Kidney (tissue), 14 donors: ENCODE results near the gene AKR7A2. TPM values are rescaled to one million over a fixed set of nuclear protein-coding genes. Genes with fewer than 3 reads are reported as not detected.

Source experiments
- DNase-seq, 5 donors: peaks; one replicate each; pipeline ENCODE4 v3.0.0-alpha.2; 2013 to 2020
- FAIRE-seq: peaks from 2 replicates; lab custom pipeline; 2012; peaks lifted over from hg19 to GRCh38; lab: Jason Lieb, UNC
- H3K27ac ChIP-seq, 2 donors: one replicate each; pipeline ENCODE4 v1.7.0; 2013; ENCODE audit warnings: low read depth in 2 of 2, low read length in 2 of 2, inconsistent platforms in 1 of 2
- H3K27me3 ChIP-seq: one replicate; pipeline ENCODE4 v1.7.1; 2013; ENCODE audit warnings: low read length, inconsistent platforms; ENCODE audit not compliant: control insufficient read depth, insufficient read depth
- H3K36me3 ChIP-seq, 3 donors: one replicate each; pipeline versions ENCODE4 v1.7.0 to v1.7.1; 2013; ENCODE audit warnings: low read length in 3 of 3, control low read depth in 1 of 3, inconsistent platforms in 1 of 3; ENCODE audit not compliant: insufficient read depth in 3 of 3, control insufficient read depth in 2 of 3
- H3K4me1 ChIP-seq, 3 donors: one replicate each; pipeline versions ENCODE4 v1.7.0 to v1.7.1; 2013; ENCODE audit warnings: low read length in 3 of 3, inconsistent platforms in 1 of 3, low read depth in 1 of 3; ENCODE audit not compliant: control insufficient read depth in 2 of 3, insufficient read depth in 2 of 3
- H3K4me3 ChIP-seq, 3 donors: one replicate each; pipeline versions ENCODE4 v1.7.0 to v1.8.1; 2013; ENCODE audit warnings: low read length in 3 of 3, control low read depth in 1 of 3, inconsistent platforms in 1 of 3
- H3K9ac ChIP-seq, 3 donors: one replicate each; pipeline versions ENCODE4 v1.7.0 to v1.7.1; 2013; ENCODE audit warnings: low read length in 3 of 3, control low read depth in 1 of 3, inconsistent platforms in 1 of 3
- H3K9me3 ChIP-seq, 3 donors: one replicate each; pipeline versions ENCODE4 v1.7.0 to v1.7.1; 2013; ENCODE audit warnings: low read length in 3 of 3, control low read depth in 1 of 3, inconsistent platforms in 1 of 3; ENCODE audit not compliant: control insufficient read depth in 2 of 3, insufficient read depth in 1 of 3
- CTCF ChIP-seq: IDR thresholded peaks from 3 replicates; pipeline ENCODE4 v1.5.1; 2012; ENCODE audit warnings: mild to moderate bottlenecking, moderate library complexity, borderline replicate concordance; ENCODE audit not compliant: insufficient read depth; ENCODE audit errors: extremely low read depth
- intact Hi-C: fragments of 100-400 bp; cut with DNase I; formaldehyde crosslinking; loops from one replicate; pipeline ENCODE4 v1.11.1; 2022
- polyA plus RNA-seq: library from polyadenylated mRNA; stranded (reverse); fragments of 350-450 nt; fragmentation: Illumina TruSeq; extraction: RNeasy Lipid Tissue Mini Kit (QIAGEN cat#74804); gene quantifications from one replicate; pipeline ENCODE4 v1.2.3, GENCODE V29; 2014; ENCODE audit warnings: low read depth, low replicate concordance; ENCODE audit not compliant: insufficient read depth
- total RNA-seq: library from RNA; stranded (reverse); fragmentation: NEBNext Ultra II Directional; extraction: Animal tissue kit (Norgen Biotek cat#: 25700); gene quantifications from one replicate; pipeline ENCODE4 v1.2.1, GENCODE V29; 2021
- donor health status: control.
- donor health status: control.
- donor health status: control.
- donor health status: control.
- donor health status: control.
- donor health status: DM: yes; HTN: yes; CAD: no.
- donor health status: Normal renal cell carcinoma (clear cell type).

The AKR7A2 gene
- total and polyA plus RNA-seq, 2 donors from 2014 or later = 53.1 to 139 TPM

GRCh38 chr1:19262744-19263143 lies 49.2 kb downstream of the AKR7A2 start:
- Histone ChIP-seq H3K4me3 (no peak overlapping the region), H3K36me3 (peaks cover 0 to 30% (median 9%) of the 10 kb centered on the region in 3 donors), H3K27ac (no peak overlapping the region), H3K9me3 (no peaks in the 10 kb centered on the region), H3K27me3 (no peaks in the 10 kb centered on the region), H3K4me1 (no peaks in the 10 kb centered on the region), H3K9ac (no peak overlapping the region)
- FAIRE-seq (no peak), DNase-seq (no peak)
- no peak for TF ChIP-seq CTCF
- intact Hi-C loops = no loop called here

DNA sequence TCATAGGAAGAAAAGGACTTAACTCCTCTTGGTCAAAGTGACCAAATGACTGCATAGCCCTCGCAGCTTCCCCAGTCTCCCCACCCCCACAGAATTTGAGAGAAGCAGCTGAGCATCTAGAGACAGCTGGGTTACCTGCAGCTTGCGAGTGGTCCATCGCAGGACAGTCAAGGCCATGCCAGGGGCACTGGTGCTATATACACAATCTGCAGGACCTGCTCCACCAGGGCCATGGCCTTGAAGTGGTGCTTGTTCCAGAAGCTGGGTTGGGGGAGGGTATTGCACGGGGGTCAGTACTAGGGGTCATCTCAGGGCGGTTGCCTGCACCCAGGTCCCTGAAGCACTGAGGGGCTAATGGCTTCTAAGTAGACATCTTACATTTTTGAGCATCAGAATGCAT lies 49.9 kb downstream of the AKR7A2 start:
- Histone ChIP-seq H3K27ac (no peak overlapping the region), H3K36me3 (peaks cover 0 to 33% (median 13%) of the 10 kb centered on the region in 3 donors), H3K9ac (no peak overlapping the region), H3K27me3 (no peaks in the 10 kb centered on the region), H3K4me3 (no peak overlapping the region), H3K9me3 (no peaks in the 10 kb centered on the region), H3K4me1 (no peaks in the 10 kb centered on the region)
- FAIRE-seq (no peak), DNase-seq (no peak)
- intact Hi-C loops = no loop called here
- TF ChIP-seq CTCF = no peak

DNA sequence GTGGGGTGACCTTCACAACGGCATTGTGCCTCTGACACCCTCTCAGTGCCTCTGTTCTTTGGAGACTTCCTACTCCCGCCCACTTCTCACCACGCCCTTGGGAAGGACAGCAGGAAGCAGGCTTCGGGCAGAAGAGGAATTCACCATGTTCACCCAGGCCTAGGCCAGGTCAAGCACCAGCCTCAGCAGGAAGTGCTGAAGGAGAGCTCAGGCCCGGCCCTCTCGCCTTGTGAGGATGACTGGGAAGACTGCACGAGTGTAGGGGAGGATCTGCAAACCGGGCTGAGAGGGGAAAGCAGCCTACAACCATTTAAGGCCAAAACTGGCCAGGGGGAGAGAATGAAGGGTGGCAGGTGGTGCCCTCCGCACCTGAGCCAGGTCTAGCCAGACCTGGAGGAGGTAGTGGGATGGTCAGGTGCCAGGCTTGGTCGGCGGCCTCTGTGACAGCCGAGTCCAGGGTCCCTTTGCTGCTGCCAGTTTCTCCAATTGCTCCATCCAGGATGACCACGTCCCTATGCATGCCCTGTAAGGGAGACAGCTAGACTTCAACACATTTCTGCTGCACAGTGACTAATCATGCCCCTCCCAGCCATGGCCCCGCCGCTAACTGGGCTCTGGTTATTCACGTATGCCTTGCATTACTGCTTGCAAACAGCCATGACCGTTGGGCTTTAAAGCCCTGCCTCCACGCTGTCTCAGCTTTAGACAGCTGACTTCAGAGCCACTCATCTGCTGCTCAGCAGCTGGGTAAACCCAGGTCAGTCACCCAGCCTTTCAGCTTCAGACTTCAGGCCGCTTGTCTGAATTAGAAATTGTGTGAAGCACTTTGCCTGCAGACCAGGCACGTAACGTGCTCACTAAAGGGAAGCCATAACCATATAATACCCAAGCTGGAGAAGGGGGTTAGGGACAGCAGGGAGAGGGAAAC lies 51.5 kb downstream of the AKR7A2 start:
- DNase-seq (no peak), FAIRE-seq (no peak)
- Histone ChIP-seq H3K27me3 (no peaks in the 10 kb centered on the region), H3K4me3 (no peak overlapping the region), H3K27ac (no peak overlapping the region), H3K36me3 (peaks cover 3 to 37% (median 18%) of the 10 kb centered on the region in 3 donors), H3K9ac (no peak overlapping the region), H3K4me1 (no peaks in the 10 kb centered on the region), H3K9me3 (no peaks in the 10 kb centered on the region)
- intact Hi-C loops = no loop called here
- no peak for TF ChIP-seq CTCF
